SU-DHL-6 (cell line): ENCODE results near the gene PLPP6.

Experiments used
- H2AFZ ChIP-seq: fragments of 200-600 bp; sonication (generic); 2 replicates; pipeline ENCODE4 v1.6.1; 2014; ENCODE audit warnings: low read depth, mild to moderate bottlenecking, moderate library complexity, mixed read lengths, antibody characterized with exemption, low read length; ENCODE audit not compliant: severe bottlenecking
- H3F3A ChIP-seq: fragments of 200-600 bp; shearing (Covaris generic); 2 replicates; pipeline ENCODE4 v1.6.0; 2016; ENCODE audit warnings: antibody characterized with exemption, mild to moderate bottlenecking; ENCODE audit not compliant: insufficient read depth
- H3K27ac ChIP-seq: fragments of 200-600 bp; sonication (generic); 2 replicates; pipeline ENCODE4 v1.5.1; 2016; ENCODE audit warnings: low read depth, mild to moderate bottlenecking, low read length, moderate library complexity, mixed read lengths
- H3K27me3 ChIP-seq: fragments of 200-600 bp; sonication (generic), shearing (Covaris generic); 2 replicates; pipeline ENCODE4 v1.6.0; 2014; ENCODE audit warnings: mild to moderate bottlenecking, low read length
- H3K36me3 ChIP-seq: fragments of 200-600 bp; sonication (generic); 2 replicates; pipeline ENCODE4 v1.6.1; 2014; ENCODE audit warnings: mild to moderate bottlenecking, low read length, mixed read lengths
- H3K4me2 ChIP-seq: fragments of 300-600, 200-600 bp; shearing (Covaris generic), sonication (generic); 2 replicates; pipeline ENCODE4 v1.6.0; 2014; ENCODE audit warnings: low read length, low read depth, mild to moderate bottlenecking; ENCODE audit not compliant: poor library complexity, severe bottlenecking
- H3K4me3 ChIP-seq: fragments of 200-600 bp; sonication (generic); 2 replicates; pipeline ENCODE4 v1.5.1; 2014; ENCODE audit warnings: antibody characterized with exemption, low read length, mild to moderate bottlenecking, mixed read lengths; ENCODE audit not compliant: insufficient read depth, poor library complexity, severe bottlenecking
- H3K79me2 ChIP-seq: fragments of 200-600 bp; sonication (generic); 2 replicates; pipeline ENCODE4 v1.6.1; 2014; ENCODE audit warnings: mild to moderate bottlenecking, low read length, moderate library complexity; ENCODE audit not compliant: insufficient read depth
- H3K9ac ChIP-seq: fragments of 200-600 bp; sonication (generic); 2 replicates; pipeline ENCODE4 v1.7.0; 2014; ENCODE audit warnings: mild to moderate bottlenecking, low read length
- H3K9me2 ChIP-seq: fragments of 200-600 bp; sonication (generic); replicated peaks from 2 replicates; pipeline ENCODE4 v1.6.1; 2014; ENCODE audit warnings: low read length; ENCODE audit not compliant: insufficient read depth
- H3K9me3 ChIP-seq: fragments of 200-600 bp; sonication (generic); 2 replicates; pipeline ENCODE4 v1.6.1; 2014; ENCODE audit warnings: low read length, mixed read lengths; ENCODE audit not compliant: insufficient read depth
- H4K20me1 ChIP-seq: fragments of 200-600 bp; sonication (generic); 2 replicates; pipeline ENCODE4 v1.6.1; 2014; ENCODE audit warnings: low read depth, mild to moderate bottlenecking, antibody characterized with exemption, low read length, moderate library complexity, mixed read lengths
- CTCF ChIP-seq: fragments of 200-600 bp; sonication (generic); IDR thresholded peaks from one replicate; pipeline ENCODE4 v1.5.1; 2017; ENCODE audit warnings: antibody characterized with exemption, mild to moderate bottlenecking, low read length, moderate library complexity; ENCODE audit not compliant: insufficient read depth, poor library complexity, severe bottlenecking
- EZH2phosphoT487 ChIP-seq: fragments of 200-600 bp; sonication (generic), shearing (Covaris generic); conservative IDR thresholded peaks from 2 replicates; pipeline ENCODE4 v1.6.1; 2018; ENCODE audit warnings: mild to moderate bottlenecking, antibody characterized with exemption, low read length, moderate library complexity, mixed read lengths

PLPP6 gene

GRCh38 chr9:4662108-4662988 is at the start of gene PLPP6:
TSS of gene PLPP6 (plus strand) at chr9:4662294. CDS start at chr9:4662376, 82 bp downstream.
- H3K4me3 ChIP-seq, result peak within 1 kb of the TSS; percentile 67
- TF ChIP-seq EZH2phosphoT487 (no peak), CTCF (peak; percentile 51)

GRCh38 chr9:4614627-4615026 is 47.5 kb upstream of the PLPP6 start:
- Histone ChIP-seq H3K27me3 (no peaks in the 10 kb centered on the region), H2AFZ (no peak overlapping the region), H4K20me1 (no peaks in the 10 kb centered on the region), H3K4me2 (no peak overlapping the region), H3K36me3 (no peaks in the 10 kb centered on the region), H3K4me3 (no peak overlapping the region), H3F3A (no peaks in the 10 kb centered on the region), H3K27ac (no peak overlapping the region), H3K9ac (no peak overlapping the region), H3K79me2 (no peaks in the 10 kb centered on the region), H3K9me3 (no peaks in the 10 kb centered on the region), H3K9me2 (no peaks in the 10 kb centered on the region)
- TF ChIP-seq CTCF (no peak), EZH2phosphoT487 (no peak)

More at GRCh38 chr9:4662108-4662988, at the start of gene PLPP6:
- Histone ChIP-seq H3K27me3 (no peaks in the 10 kb centered on the region), H3K27ac (no peak within 1 kb of the TSS), H3K4me2 (peak within 1 kb of the TSS; percentile 50), H3F3A (peaks cover 6% of the 10 kb centered on the region), H3K9me2 (no peaks in the 10 kb centered on the region), H3K9me3 (no peaks in the 10 kb centered on the region), H3K36me3 (no peaks in the 10 kb centered on the region), H4K20me1 (no peaks in the 10 kb centered on the region), H3K9ac (peak within 1 kb of the TSS; percentile 71), H2AFZ (peak within 1 kb of the TSS; percentile 81), H3K79me2 (no peaks in the 10 kb centered on the region)

- Histone ChIP-seq H3K4me3 (no peak overlapping the region), H3K36me3 (no peaks in the 10 kb centered on the region), H3K9ac (no peak overlapping the region), H3K27me3 (no peaks in the 10 kb centered on the region), H4K20me1 (no peaks in the 10 kb centered on the region), H3K9me2 (no peaks in the 10 kb centered on the region), H3K79me2 (no peaks in the 10 kb centered on the region), H3K4me2 (no peak overlapping the region), H2AFZ (no peak overlapping the region), H3K9me3 (no peaks in the 10 kb centered on the region), H3K27ac (no peak overlapping the region), H3F3A (no peaks in the 10 kb centered on the region)
- TF ChIP-seq CTCF (no peak), EZH2phosphoT487 (no peak)
These were observed 46.8 kb upstream of the PLPP6 start for GRCh38 chr9:4615251-4615650.
